CD4-positive, alpha-beta T cell (primary cell): ENCODE measurements around the gene PAX3. TPM values are rescaled to one million over a fixed set of nuclear protein-coding genes. Genes with fewer than 3 reads are reported as not detected.

Experiments used
- ATAC-seq: fragments of 200-7000 bp; cut with Tn5 transposase; one replicate; pipeline ENCODE4 v1.10.0; 2022; ENCODE audit warnings: mild to moderate bottlenecking; ENCODE audit not compliant: poor library complexity
- CTCF ChIA-PET: fragments of 350-600 bp; sonication (Branson Sonifier 250); formaldehyde crosslinking; loops from one replicate; lab custom pipeline; 2021; ENCODE audit warnings: antibody characterized with exemption, inconsistent platforms; lab: Charles Lee
- POLR2A ChIA-PET: fragments of 350-600 bp; sonication (Branson Sonifier 250); formaldehyde crosslinking; loops from one replicate; lab custom pipeline; 2021; ENCODE audit warnings: antibody characterized with exemption, inconsistent platforms; lab: Charles Lee
- DNase-seq, 14 experiments: peaks; one replicate each; pipeline ENCODE4 v3.0.0-alpha.2; 2013 to 2020; ENCODE audit warnings: mixed read lengths in 2 of 14
- H3K27ac ChIP-seq, 2 donors: one replicate each; pipeline versions ENCODE4 v1.5.1 to v1.7.0; 2013; ENCODE audit warnings: low read length in 2 of 2, low read depth in 1 of 2, mild to moderate bottlenecking in 1 of 2
- H3K27me3 ChIP-seq, 2 experiments: 1 replicate in 1 of 2; 2 replicates in 1 of 2; pipeline versions ENCODE4 v1.6.1 to v1.7.0; 2013; ENCODE audit warnings: low read length in 2 of 2, control low read depth in 1 of 2, mild to moderate bottlenecking in 1 of 2, moderate library complexity in 1 of 2; ENCODE audit not compliant: insufficient read depth in 2 of 2, control insufficient read depth in 1 of 2
- H3K36me3 ChIP-seq: one replicate; pipeline ENCODE4 v1.6.1; 2013; ENCODE audit warnings: low read length, control low read depth; ENCODE audit not compliant: insufficient read depth
- H3K4me1 ChIP-seq: one replicate; pipeline ENCODE4 v1.6.1; 2013; ENCODE audit warnings: low read length, control low read depth; ENCODE audit not compliant: insufficient read depth
- H3K4me3 ChIP-seq: one replicate; pipeline ENCODE4 v1.5.1; 2013; ENCODE audit warnings: mild to moderate bottlenecking, low read length, moderate library complexity
- H3K9me3 ChIP-seq, 2 experiments: 1 replicate in 1 of 2; 2 replicates in 1 of 2; pipeline versions ENCODE4 v1.6.1 to v1.7.0; 2013; ENCODE audit warnings: low read length in 2 of 2, mild to moderate bottlenecking in 2 of 2, control low read depth in 1 of 2, moderate library complexity in 1 of 2; ENCODE audit not compliant: control insufficient read depth in 1 of 2, insufficient read depth in 1 of 2
- H3K27ac Mint-ChIP-seq: one replicate; pipeline ENCODE4 v1.8.0; 2020; ENCODE audit warnings: mixed read lengths
- H3K27me3 Mint-ChIP-seq: one replicate; pipeline ENCODE4 v1.8.0; 2021; ENCODE audit warnings: mixed read lengths
- H3K36me3 Mint-ChIP-seq: one replicate; pipeline ENCODE4 v1.8.0; 2021; ENCODE audit warnings: low read depth, mixed read lengths
- H3K4me1 Mint-ChIP-seq: one replicate; pipeline ENCODE4 v1.8.0; 2021; ENCODE audit warnings: low read depth, mixed read lengths
- H3K4me3 Mint-ChIP-seq: one replicate; pipeline ENCODE4 v1.8.0; 2020; ENCODE audit warnings: mild to moderate bottlenecking, mixed read lengths
- H3K9me3 Mint-ChIP-seq: one replicate; pipeline ENCODE4 v1.8.0; 2020; ENCODE audit warnings: mixed read lengths
- CTCF ChIP-seq: fragments of 200-600 bp; IDR thresholded peaks from one replicate; pipeline ENCODE4 v1.8.0; 2022; ENCODE audit warnings: antibody characterized with exemption, mild to moderate bottlenecking
- intact Hi-C, 2 experiments: fragments of 100-400 bp; cut with DNase I in 1 of 2; cut with micrococcal nuclease in 1 of 2; formaldehyde crosslinking; loops; one replicate each; pipeline versions ENCODE4 v1.15.1 to v1.9.0; 2023 to 2025; cut with DNase I, micrococcal nuclease
- total RNA-seq, 174 experiments: library from RNA in 2 of 174; stranded (reverse) in 2 of 174; gene quantifications; one replicate each; pipeline ENCODE4 v1.2.3 and lab custom pipeline; 2021 to 2026

Gene PAX3
- total RNA-seq, 2 experiments from 2014 or later, result not detected

GRCh38 chr2:222241128-222241870 lies 57.5 kb downstream of the PAX3 start:
- Mint-ChIP-seq H3K27ac (no peak overlapping the region), H3K36me3 (no peaks in the 10 kb centered on the region), H3K4me3 (no peak overlapping the region), H3K9me3 (no peaks in the 10 kb centered on the region), H3K27me3 (peaks cover 62% of the 10 kb centered on the region), H3K4me1 (no peaks in the 10 kb centered on the region)
- Histone ChIP-seq H3K4me1 (no peaks in the 10 kb centered on the region), H3K36me3 (no peaks in the 10 kb centered on the region), H3K27me3 (peaks cover 13 to 28% of the 10 kb centered on the region in 2 experiments), H3K4me3 (no peak overlapping the region), H3K27ac (no peak overlapping the region), H3K9me3 (peaks cover 0 to 4% of the 10 kb centered on the region in 2 experiments)
- intact Hi-C loops, result no loop called here
- TF ChIP-seq CTCF, result no peak
- no peak for ATAC-seq
- POLR2A ChIA-PET, result no interaction called here
- CTCF ChIA-PET, result no interaction called here
- no peak for DNase-seq

- no peaks in the 10 kb centered on the region for H3K36me3 Mint-ChIP-seq
- H3K4me3 Mint-ChIP-seq, result no peak overlapping the region
Measured at GRCh38 chr2:222240676-222241049, 58.1 kb downstream of the PAX3 start.

GRCh38 chr2:222239945-222240675 lies 58.7 kb downstream of the PAX3 start:
- Mint-ChIP-seq H3K27ac (no peak overlapping the region), H3K9me3 (no peaks in the 10 kb centered on the region), H3K4me1 (no peaks in the 10 kb centered on the region), H3K27me3 (peaks cover 69% of the 10 kb centered on the region), H3K36me3 (no peaks in the 10 kb centered on the region), H3K4me3 (no peak overlapping the region)
- Histone ChIP-seq H3K27ac (no peak overlapping the region), H3K4me3 (no peak overlapping the region), H3K27me3 (peaks cover 13 to 28% of the 10 kb centered on the region in 2 experiments), H3K9me3 (peaks cover 0 to 4% of the 10 kb centered on the region in 2 experiments), H3K4me1 (no peaks in the 10 kb centered on the region), H3K36me3 (no peaks in the 10 kb centered on the region)
- ChIA-PET CTCF (no interaction called here), POLR2A (no interaction called here)
- DNase-seq (no peak), ATAC-seq (no peak)
- no peak for TF ChIP-seq CTCF
- intact Hi-C loops, result no loop called here

More at GRCh38 chr2:222240676-222241049, 58.1 kb downstream of the PAX3 start:
- H3K36me3 ChIP-seq, result no peaks in the 10 kb centered on the region
- ATAC-seq (no peak), DNase-seq (no peak)
- no peaks in the 10 kb centered on the region for H3K4me1 Mint-ChIP-seq
- H3K27ac Mint-ChIP-seq, result no peak overlapping the region
- H3K27ac ChIP-seq, result no peak overlapping the region
- no peaks in the 10 kb centered on the region for H3K4me1 ChIP-seq
- H3K4me3 ChIP-seq, result no peak overlapping the region
- no peaks in the 10 kb centered on the region for H3K9me3 Mint-ChIP-seq
- CTCF ChIA-PET, result no interaction called here
- H3K27me3 ChIP-seq, result peaks cover 13 to 28% of the 10 kb centered on the region in 2 experiments
- intact Hi-C loops, result no loop called here
- POLR2A ChIA-PET, result no interaction called here
- H3K9me3 ChIP-seq, result peaks cover 0 to 4% of the 10 kb centered on the region in 2 experiments
- TF ChIP-seq CTCF, result no peak
- H3K27me3 Mint-ChIP-seq, result peaks cover 68% of the 10 kb centered on the region
